Panc1 (cell line): ENCODE measurements around the gene HAL. TPM values are rescaled to one million over a fixed set of nuclear protein-coding genes. Genes with fewer than 3 reads are reported as not detected.
"Not testable (repeated sequence)": the region's sequence is repeated elsewhere in the genome, so short reads cannot be mapped to it uniquely, and the experiment has no call there.

Experiments used
- ATAC-seq: fragments of 200-7000 bp; cut with Tn5 transposase; 2 replicates; pipeline ENCODE4 v1.9.1; 2020; ENCODE audit warnings: mild to moderate bottlenecking, moderate library complexity
- BruUV-seq: library from RNA; stranded (reverse); fragments of 400-500 nt; replicated peaks from 2 replicates; lab custom pipeline; 2021; lab: Mats Ljungman, UMichigan
- CTCF ChIA-PET: fragments of 300-600 bp; sonication (Branson Sonifier 250); formaldehyde crosslinking; loops from one replicate; lab custom pipeline; 2022; ENCODE audit warnings: antibody characterized with exemption; lab: Charles Lee
- POLR2A ChIA-PET: fragments of 300-600 bp; sonication (Branson Sonifier 250); formaldehyde crosslinking; loops from one replicate; lab custom pipeline; 2022; ENCODE audit warnings: antibody characterized with exemption; lab: Charles Lee
- DNase-seq: peaks from one replicate; pipeline ENCODE4 v3.0.0-alpha.2; 2010; ENCODE audit warnings: low read depth, low spot score
- H3K27ac ChIP-seq: 2 replicates; pipeline ENCODE4 v1.5.1; 2011; ENCODE audit warnings: mild to moderate bottlenecking, low read length, inconsistent platforms
- H3K27me3 ChIP-seq: fragments of 200-500 bp; sonication (Bioruptor generic); 2 replicates; pipeline ENCODE4 v1.6.0; 2014; ENCODE audit warnings: low read length, inconsistent platforms; ENCODE audit not compliant: control insufficient read depth, insufficient read depth
- H3K36me3 ChIP-seq: fragments of 200-500 bp; sonication (Bioruptor generic); 2 replicates; pipeline ENCODE4 v1.5.1; 2014; ENCODE audit warnings: inconsistent platforms, mild to moderate bottlenecking, low read length, moderate library complexity; ENCODE audit not compliant: control insufficient read depth, insufficient read depth
- H3K4me1 ChIP-seq: 2 replicates; pipeline ENCODE4 v1.5.1; 2011; ENCODE audit warnings: inconsistent platforms, mild to moderate bottlenecking, low read length, moderate library complexity; ENCODE audit not compliant: control insufficient read depth, insufficient read depth
- H3K4me3 ChIP-seq, 2 experiments: 2 replicates each; pipeline ENCODE4 v1.5.1; 2011 to 2012; ENCODE audit warnings: low read depth in 2 of 2, low read length in 2 of 2, mild to moderate bottlenecking in 2 of 2, inconsistent platforms in 1 of 2, moderate library complexity in 1 of 2
- H3K9me3 ChIP-seq: fragments of 200-500 bp; sonication (Bioruptor generic); 2 replicates; pipeline ENCODE4 v1.5.1; 2014; ENCODE audit warnings: low read depth, mild to moderate bottlenecking, inconsistent platforms, low read length, moderate library complexity; ENCODE audit not compliant: control insufficient read depth, insufficient read depth
- CTCF ChIP-seq: fragments of 450-650 bp; IDR thresholded peaks from 2 replicates; pipeline ENCODE4 v1.5.1; 2017; ENCODE audit warnings: mild to moderate bottlenecking
- POLR2AphosphoS5 ChIP-seq: IDR thresholded peaks from 2 replicates; pipeline ENCODE4 v1.6.1; 2012; ENCODE audit warnings: mild to moderate bottlenecking, low read depth, low read length, moderate library complexity
- REST ChIP-seq, 2 experiments: IDR thresholded peaks; 2 replicates each; pipeline ENCODE4 v1.6.1; 2011 to 2012; ENCODE audit warnings: low read depth in 2 of 2, control low read depth in 1 of 2, low read length in 1 of 2, mild to moderate bottlenecking in 1 of 2, moderate library complexity in 1 of 2; ENCODE audit not compliant: insufficient read depth in 1 of 2
- SIN3A ChIP-seq: IDR thresholded peaks from 2 replicates; pipeline ENCODE4 v1.6.1; 2012; ENCODE audit warnings: low read depth, mild to moderate bottlenecking, low read length, moderate library complexity, borderline replicate concordance; ENCODE audit not compliant: insufficient read depth
- TCF7L2 ChIP-seq: IDR thresholded peaks from 2 replicates; pipeline ENCODE4 v1.6.1; 2011; ENCODE audit warnings: mild to moderate bottlenecking, low read depth, low read length, inconsistent platforms
- in situ Hi-C: cut with HindIII; loops from 2 replicates; pipeline ENCODE4 v1.10.0; 2016; ENCODE audit warnings: low sequenced_read_pairs, low pct_unique_long_range_greater_than_20kb
- intact Hi-C: fragments of 100-400 bp; cut with micrococcal nuclease; formaldehyde crosslinking; loops from one replicate; pipeline ENCODE4 v1.10.0; 2022; ENCODE audit not compliant: unreplicated experiment
- total RNA-seq: library from RNA; stranded (reverse); gene quantifications from one replicate; pipeline ENCODE4 v1.2.1, GENCODE V29; 2021; ENCODE audit not compliant: unreplicated experiment

The HAL gene
- total RNA-seq, 1 experiment from 2014 or later: 0.08 TPM

- ATAC-seq (no peak), DNase-seq (no peak)
- no TSS peak for BruUV-seq
- Histone ChIP-seq H3K9me3 (no peaks in the 10 kb centered on the region), H3K4me1 (no peaks in the 10 kb centered on the region), H3K27ac (no peak overlapping the region), H3K27me3 (no peaks in the 10 kb centered on the region), H3K4me3 (no peak overlapping the region), H3K36me3 (no peaks in the 10 kb centered on the region)
- CTCF ChIA-PET: interaction anchor here (0.6 kb wide), 1 partner anchor 160 kb away, joined by 4 read pairs; no protein-coding TSS in a partner anchor
- in situ Hi-C loops: no loop called here
- POLR2A ChIA-PET: no interaction called here
- intact Hi-C loops: no loop called here
- TF ChIP-seq POLR2AphosphoS5 (no peak), CTCF (no peak), REST (IDR thresholded peaks at IDR 0.05; ENCODE audit: insufficient read depth in 1 of 2, low read depth in 2 of 2, low read length in 1 of 2) (no peak), SIN3A (no peak), TCF7L2 (no peak)
Observed at GRCh38 chr12:95972832-95973456, 23.2 kb downstream of the HAL start.

- no peak for DNase-seq
- no peaks in the 10 kb centered on the region for H3K9me3 ChIP-seq
- H3K36me3 ChIP-seq: no peaks in the 10 kb centered on the region
- ChIA-PET CTCF (no interaction called here), POLR2A (no interaction called here)
- intact Hi-C loops (no loop called here), in situ Hi-C loops (no loop called here)
- no peaks in the 10 kb centered on the region for H3K27me3 ChIP-seq
- no peak overlapping the region for H3K4me3 ChIP-seq
- H3K4me1 ChIP-seq: no peaks in the 10 kb centered on the region
- TF ChIP-seq TCF7L2 (no peak), SIN3A (no peak), POLR2AphosphoS5 (no peak), REST (IDR thresholded peaks at IDR 0.05; ENCODE audit: insufficient read depth in 1 of 2, low read depth in 2 of 2, low read length in 1 of 2) (no peak), CTCF (no peak)
- ATAC-seq: no peak
- no peak overlapping the region for H3K27ac ChIP-seq
- BruUV-seq: no TSS peak
Observed at GRCh38 chr12:95970905-95971304, 25.2 kb downstream of the HAL start.

- intact Hi-C loops, H3K4me3 ChIP-seq, H3K4me1 ChIP-seq, H3K36me3 ChIP-seq, BruUV-seq, DNase-seq, CTCF ChIA-PET, in situ Hi-C loops, H3K27ac ChIP-seq, H3K27me3 ChIP-seq, H3K9me3 ChIP-seq, POLR2A ChIA-PET, ATAC-seq: not testable (repeated sequence)
Observed at GRCh38 chr12:95969116-95969515, 27.0 kb downstream of the HAL start.
